Measurements from ENCODE around the gene CALHM4. TPM values are rescaled to one million over a fixed set of nuclear protein-coding genes. Genes with fewer than 3 reads are reported as not detected.

The CALHM4 gene
- total and polyA plus RNA-seq, 2 of the 4 experiments (the other 2 are of a cell fraction): 0.07 TPM; not detected in 1

DNA sequence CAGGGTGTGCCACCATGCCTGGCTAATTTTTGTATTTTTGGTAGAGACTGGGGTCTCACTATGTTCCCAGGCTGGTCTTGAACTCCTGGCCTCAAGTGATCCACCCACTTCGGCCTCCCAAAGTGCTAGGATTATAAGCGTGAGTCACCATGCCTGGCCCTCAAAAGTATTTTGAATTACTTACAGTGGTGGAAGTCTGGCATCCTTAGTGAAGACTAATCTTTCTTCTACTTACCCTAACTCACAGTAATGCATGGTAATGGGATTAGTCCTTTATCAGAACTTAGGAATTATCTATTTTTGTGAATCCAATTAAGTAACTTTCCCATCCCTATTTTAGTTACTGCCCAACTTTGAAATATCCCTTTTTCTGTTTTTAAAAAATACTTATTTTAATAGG lies 21.7 kb downstream of the CALHM4 start:
- Histone ChIP-seq H3K14ac (replicated peaks; ENCODE audit: low read depth, low read length) (no peak overlapping the region), H2AK9ac (replicated peaks; ENCODE audit: low read depth, low read length, poor library complexity) (no peak overlapping the region), H3K23ac (ENCODE audit: low read depth, low read length) (no peak overlapping the region), H3K4me1 (ENCODE audit: control insufficient read depth, insufficient read depth, low read length) (no peaks in the 10 kb centered on the region), H2AFZ (replicated peaks; ENCODE audit: low read length, poor library complexity) (no peak overlapping the region), H3K79me1 (ENCODE audit: low read depth in 1 of 2, low read length in 2 of 2) (peaks cover 12 to 51% of the 10 kb centered on the region in 2 experiments; a peak in 3 of 4 replicates), H3K27me3 (ENCODE audit: control insufficient read depth, insufficient read depth, low read length) (no peaks in the 10 kb centered on the region), H3K9me3 (ENCODE audit: control insufficient read depth, insufficient read depth, low read length) (no peaks in the 10 kb centered on the region), H4K8ac (ENCODE audit: low read depth in 2 of 2, low read length in 2 of 2) (no peak overlapping the region), H3K36me3 (ENCODE audit: control insufficient read depth, insufficient read depth, low read length) (no peaks in the 10 kb centered on the region), H3K18ac (ENCODE audit: low read depth, low read length) (no peak overlapping the region), H3K56ac (ENCODE audit: extremely low read depth, insufficient read depth, low read length) (no peak overlapping the region), H2BK5ac (ENCODE audit: low read depth, low read length, poor library complexity, severe bottlenecking) (no peak overlapping the region), H4K20me1 (ENCODE audit: insufficient read depth, low read length) (peaks cover 3% of the 10 kb centered on the region; the same call in 1 of the 2 replicates), H2BK120ac (ENCODE audit: low read depth, low read length) (no peak overlapping the region), H4K91ac (ENCODE audit: insufficient read depth, low read depth, low read length) (no peak overlapping the region), H3K9ac (ENCODE audit: low read depth, low read length) (no peak overlapping the region), H3K4me2 (ENCODE audit: low read depth, low read length) (no peak overlapping the region), H2AK5ac (ENCODE audit: low read depth, low read length) (no peak overlapping the region), H3K9me1 (ENCODE audit: insufficient read depth, low read length) (no peaks in the 10 kb centered on the region), H3K4me3 (ENCODE audit: insufficient read depth, low read depth, low read length) (no peak overlapping the region), H2BK15ac (ENCODE audit: low read depth, low read length) (no peak overlapping the region), H3K27ac (ENCODE audit: insufficient read depth, low read length) (no peak overlapping the region), H3K4ac (ENCODE audit: low read depth, low read length) (no peak overlapping the region), H2BK20ac (ENCODE audit: low read depth, low read length) (no peak overlapping the region), H4K5ac (ENCODE audit: low read depth, low read length) (no peak overlapping the region)
- TF ChIP-seq, protein P1, sequence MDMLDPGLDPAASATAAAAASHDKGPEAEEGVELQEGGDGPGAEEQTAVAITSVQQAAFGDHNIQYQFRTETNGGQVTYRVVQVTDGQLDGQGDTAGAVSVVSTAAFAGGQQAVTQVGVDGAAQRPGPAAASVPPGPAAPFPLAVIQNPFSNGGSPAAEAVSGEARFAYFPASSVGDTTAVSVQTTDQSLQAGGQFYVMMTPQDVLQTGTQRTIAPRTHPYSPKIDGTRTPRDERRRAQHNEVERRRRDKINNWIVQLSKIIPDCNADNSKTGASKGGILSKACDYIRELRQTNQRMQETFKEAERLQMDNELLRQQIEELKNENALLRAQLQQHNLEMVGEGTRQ (IDR thresholded peaks at IDR 0.05; ENCODE audit: low read depth, low read length): no peak
- no peak for TF ChIP-seq NFE2L2 (IDR thresholded peaks at IDR 0.05; ENCODE audit: low read depth, low read length)
- TF ChIP-seq, protein P2, sequence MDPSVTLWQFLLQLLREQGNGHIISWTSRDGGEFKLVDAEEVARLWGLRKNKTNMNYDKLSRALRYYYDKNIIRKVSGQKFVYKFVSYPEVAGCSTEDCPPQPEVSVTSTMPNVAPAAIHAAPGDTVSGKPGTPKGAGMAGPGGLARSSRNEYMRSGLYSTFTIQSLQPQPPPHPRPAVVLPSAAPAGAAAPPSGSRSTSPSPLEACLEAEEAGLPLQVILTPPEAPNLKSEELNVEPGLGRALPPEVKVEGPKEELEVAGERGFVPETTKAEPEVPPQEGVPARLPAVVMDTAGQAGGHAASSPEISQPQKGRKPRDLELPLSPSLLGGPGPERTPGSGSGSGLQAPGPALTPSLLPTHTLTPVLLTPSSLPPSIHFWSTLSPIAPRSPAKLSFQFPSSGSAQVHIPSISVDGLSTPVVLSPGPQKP (IDR thresholded peaks at IDR 0.05; ENCODE audit: borderline replicate concordance, low read depth, low read length): no peak
- no peak for TF ChIP-seq CTCF (conservative IDR thresholded peaks at IDR 0.05; ENCODE audit: low read depth, low read length)
- no peak for TF ChIP-seq SMC3 (IDR thresholded peaks at IDR 0.05; ENCODE audit: low read depth, low read length)
- TF ChIP-seq CHD1 (IDR thresholded peaks at IDR 0.05; ENCODE audit: low read depth, low read length): no peak
- no peak for TF ChIP-seq MAZ (IDR thresholded peaks at IDR 0.05; ENCODE audit: borderline replicate concordance, low read depth, low read length)
- no peak for TF ChIP-seq MXI1 (IDR thresholded peaks at IDR 0.05; ENCODE audit: borderline replicate concordance, low read depth, low read length)
- no peak for TF ChIP-seq RCOR1 (IDR thresholded peaks at IDR 0.05; ENCODE audit: insufficient replicate concordance, low read length)
- no peak for TF ChIP-seq RFX5 (IDR thresholded peaks at IDR 0.05; ENCODE audit: low read depth, low read length)
- TF ChIP-seq CEBPB (IDR thresholded peaks at IDR 0.05; ENCODE audit: low read depth, low read length): no peak
- TF ChIP-seq RAD21 (IDR thresholded peaks at IDR 0.05; ENCODE audit: low read length): no peak
- in situ Hi-C loops (cut with MboI; ENCODE audit: low sequenced_read_pairs): no loop called here
- no CpG with 5 or more reads among the region's 2 CpGs for WGBS, 2 experiments (ENCODE audit: extremely low coverage in 2 of 2, insufficient read length in 1 of 2)
- CTCF ChIA-PET: no interaction called here
- intact Hi-C loops (cut with micrococcal nuclease): no loop called here
- POLR2A ChIA-PET (ENCODE audit: unreplicated experiment): no interaction called here
- no TSS peak for BruUV-seq (replicated peaks)
- no peak for ATAC-seq (ENCODE audit: low read depth)
- dilution Hi-C loops (cut with HindIII; ENCODE audit: low sequenced_read_pairs, unreplicated experiment): no loop called here
- DNase-seq: no peak
